Daoy (cell line): ENCODE data around the gene TAS2R31. TPM values are rescaled to one million over a fixed set of nuclear protein-coding genes. Genes with fewer than 3 reads are reported as not detected.

ENCODE experiments used
- DNase-seq: peaks from one replicate; pipeline ENCODE4 v3.0.0-alpha.2; 2015; ENCODE audit warnings: low read depth
- total RNA-seq: library from RNA; depleted of rRNA; stranded (reverse); fragments of >200 nt; shearing (Covaris generic); gene quantifications from 2 replicates; pipeline ENCODE4 v1.2.3, GENCODE V29; 2014; rRNA removed

Gene TAS2R31
- total RNA-seq, 1 experiment from 2014 or later: 0.97 TPM

- DNase-seq: no peak
Measured at GRCh38 chr12:11007608-11008007, 23.6 kb downstream of the TAS2R31 start.

- DNase-seq: no peak
Measured at GRCh38 chr12:10998204-10998603, 33.0 kb downstream of the TAS2R31 start, which contains the start of gene TAS2R20. Gene TAS2R20, minus strand, starts transcription at chr12:10998304. Its CDS starts 429 bp downstream, at chr12:10997875.

- no peak for DNase-seq
Measured at GRCh38 chr12:10994307-10994706, 36.9 kb downstream of the TAS2R31 start.

- DNase-seq: no peak
Measured at GRCh38 chr12:10989107-10989506, 42.1 kb downstream of the TAS2R31 start.

GRCh38 chr12:10986812-10987211, 44.4 kb downstream of the TAS2R31 start, which contains the start of gene TAS2R50:
Gene TAS2R50, minus strand, starts transcription at chr12:10986912. Its CDS starts 52 bp downstream, at chr12:10986860.
- no peak for DNase-seq

GRCh38 chr12:10982244-10982643, 49.0 kb downstream of the TAS2R31 start:
- DNase-seq: no peak

Other genes with a start within 250 kb of the TAS2R31 start
- not detected in 2 replicates for gene TAS2R7, start 228.8 kb downstream of the TAS2R31 start, total RNA-seq
- not detected in 2 replicates for gene TAS2R8, start 224.1 kb downstream of the TAS2R31 start, total RNA-seq
- gene TAS2R9, start 221.2 kb downstream of the TAS2R31 start, total RNA-seq: not detected in 2 replicates
- gene TAS2R10, start 205.0 kb downstream of the TAS2R31 start, total RNA-seq: not detected in 2 replicates
- gene PRR4, start 181.9 kb downstream of the TAS2R31 start, total RNA-seq: 0.74 TPM in 1 of 2 replicates, not detected in the other
- 1.1 and 6.4 TPM in 2 replicates for gene PRH1, start 147.2 kb downstream of the TAS2R31 start, total RNA-seq
- gene TAS2R13, start 121.8 kb downstream of the TAS2R31 start, total RNA-seq: 0.29 TPM in 1 of 2 replicates, not detected in the other
- not detected in 2 replicates for gene PRH2, start 102.2 kb downstream of the TAS2R31 start, total RNA-seq
- gene TAS2R14, start 92.1 kb downstream of the TAS2R31 start, total RNA-seq: 0.15 TPM in 1 of 2 replicates, not detected in the other
- 0.34 TPM in 1 of 2 replicates, not detected in the other for gene TAS2R50, start 44.5 kb downstream of the TAS2R31 start, total RNA-seq
- gene TAS2R20, start 33.1 kb downstream of the TAS2R31 start, total RNA-seq: 0.74 TPM in 1 of 2 replicates, not detected in the other
- gene TAS2R19, start 8.8 kb downstream of the TAS2R31 start, total RNA-seq: 9.0 TPM in 1 of 2 replicates, not detected in the other
- not detected in 2 replicates for gene TAS2R46, start 30.9 kb upstream of the TAS2R31 start, total RNA-seq
- 1.6 TPM in 1 of 2 replicates, not detected in the other for gene TAS2R43, start 60.9 kb upstream of the TAS2R31 start, total RNA-seq
- gene TAS2R30, start 103.2 kb upstream of the TAS2R31 start, total RNA-seq: 0.46 TPM in 1 of 2 replicates, not detected in the other
- 7.7 and 7.9 TPM in 2 replicates for gene SMIM10L1, start 139.8 kb upstream of the TAS2R31 start, total RNA-seq
- gene TAS2R42, start 155.5 kb upstream of the TAS2R31 start, total RNA-seq: not detected in 2 replicates
- not detected in 2 replicates for gene PRB3, start 238.3 kb upstream of the TAS2R31 start, total RNA-seq